Brain pericyte (primary cell): ENCODE data around the gene FTSJ1.

Source experiments
- DNase-seq: peaks from one replicate; pipeline ENCODE4 v3.0.0-alpha.2; 2012; ENCODE audit warnings: low read depth, low spot score

The FTSJ1 gene

GRCh38 chrX:48470833-48471118 lies 5.2 kb upstream of the FTSJ1 start:
- no peak for DNase-seq

GRCh38 chrX:48471504-48471903 lies 4.5 kb upstream of the FTSJ1 start:
- no peak for DNase-seq

GRCh38 chrX:48472225-48472624 lies 3.8 kb upstream of the FTSJ1 start:
- no peak for DNase-seq

GRCh38 chrX:48472851-48473703 lies 2.9 kb upstream of the FTSJ1 start:
- DNase-seq = no peak

GRCh38 chrX:48473704-48473990 lies 2.4 kb upstream of the FTSJ1 start:
- DNase-seq = no peak

- DNase-seq = no peak
Observed at GRCh38 chrX:48474127-48474526, 1.9 kb upstream of the FTSJ1 start.

- DNase-seq = no peak
Observed at GRCh38 chrX:48474581-48474980, 1.4 kb upstream of the FTSJ1 start.

- DNase-seq = no peak
Observed at GRCh38 chrX:48475296-48475695, 703 bp upstream of the FTSJ1 start.

GRCh38 chrX:48476919-48477318 lies 920 bp downstream of the FTSJ1 start:
- DNase-seq = no peak

GRCh38 chrX:48477960-48478755 lies 2.2 kb downstream of the FTSJ1 start:
- DNase-seq = no peak

GRCh38 chrX:48478806-48479205 lies 2.8 kb downstream of the FTSJ1 start:
- no peak for DNase-seq

- no peak for DNase-seq
Observed at GRCh38 chrX:48480142-48480541, 4.1 kb downstream of the FTSJ1 start.

GRCh38 chrX:48480583-48480982 lies 4.6 kb downstream of the FTSJ1 start:
- DNase-seq = no peak

GRCh38 chrX:48482526-48482925 lies 6.5 kb downstream of the FTSJ1 start:
- DNase-seq = no peak

- no peak for DNase-seq
Observed at GRCh38 chrX:48487362-48487798, 11.4 kb downstream of the FTSJ1 start.

- no peak for DNase-seq
Observed at GRCh38 chrX:48488034-48488433, 12.0 kb downstream of the FTSJ1 start.

GRCh38 chrX:48489296-48489695 lies 13.3 kb downstream of the FTSJ1 start:
- no peak for DNase-seq

- no peak for DNase-seq
Observed at GRCh38 chrX:48489892-48490291, 13.9 kb downstream of the FTSJ1 start.

GRCh38 chrX:48490661-48491060 lies 14.7 kb downstream of the FTSJ1 start:
- DNase-seq = no peak

GRCh38 chrX:48491809-48492208 lies 15.8 kb downstream of the FTSJ1 start:
- no peak for DNase-seq

- no peak for DNase-seq
Observed at GRCh38 chrX:48492293-48492910, 16.4 kb downstream of the FTSJ1 start.

- DNase-seq = no peak
Observed at GRCh38 chrX:48493890-48494364, 17.9 kb downstream of the FTSJ1 start.

- DNase-seq = no peak
Observed at GRCh38 chrX:48496660-48497059, 20.7 kb downstream of the FTSJ1 start.
